ENCODE data around the gene GDPD4.

- no peak for TF ChIP-seq POLR2A (IDR thresholded peaks at IDR 0.05; ENCODE audit: low read length)
- TF ChIP-seq GATA1 (IDR thresholded peaks at IDR 0.05; ENCODE audit: low read depth, low read length), result no peak
Observed at GRCh38 chr11:77197626-77198320, 103.7 kb downstream of the GDPD4 start.

Measured in erythroblast (primary cell).